GM12873 (cell line): Measurements from ENCODE around the gene NELFA.

Source experiments
- TF ChIP-seq, protein P1 (sequence below): IDR thresholded peaks from 2 replicates; pipeline ENCODE4 v1.5.1; 2012; ENCODE audit warnings: low read depth, mild to moderate bottlenecking, moderate library complexity, low read length, control low read depth; ENCODE audit not compliant: insufficient read depth; ENCODE audit errors: missing control alignments

NELFA gene

DNA sequence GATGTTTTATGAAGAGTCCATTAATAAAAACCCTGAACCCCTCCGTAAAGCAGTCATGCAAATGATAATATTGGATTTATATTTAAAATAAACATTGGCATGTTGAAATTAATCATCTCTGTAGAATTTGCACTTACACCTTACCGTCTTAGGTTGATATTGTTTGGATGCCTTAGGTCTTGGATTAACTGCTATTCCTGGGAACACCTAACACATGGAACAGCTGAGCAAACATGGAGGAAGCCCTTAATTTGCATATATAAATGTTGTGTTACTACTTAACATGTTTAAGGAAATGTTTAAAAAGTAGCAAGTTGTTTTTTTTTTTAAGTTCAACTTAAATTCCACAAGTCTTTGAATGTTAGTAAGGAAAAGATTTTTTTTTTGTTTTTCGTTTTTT, 75.1 kb downstream of the NELFA start:
- TF ChIP-seq, protein P1, sequence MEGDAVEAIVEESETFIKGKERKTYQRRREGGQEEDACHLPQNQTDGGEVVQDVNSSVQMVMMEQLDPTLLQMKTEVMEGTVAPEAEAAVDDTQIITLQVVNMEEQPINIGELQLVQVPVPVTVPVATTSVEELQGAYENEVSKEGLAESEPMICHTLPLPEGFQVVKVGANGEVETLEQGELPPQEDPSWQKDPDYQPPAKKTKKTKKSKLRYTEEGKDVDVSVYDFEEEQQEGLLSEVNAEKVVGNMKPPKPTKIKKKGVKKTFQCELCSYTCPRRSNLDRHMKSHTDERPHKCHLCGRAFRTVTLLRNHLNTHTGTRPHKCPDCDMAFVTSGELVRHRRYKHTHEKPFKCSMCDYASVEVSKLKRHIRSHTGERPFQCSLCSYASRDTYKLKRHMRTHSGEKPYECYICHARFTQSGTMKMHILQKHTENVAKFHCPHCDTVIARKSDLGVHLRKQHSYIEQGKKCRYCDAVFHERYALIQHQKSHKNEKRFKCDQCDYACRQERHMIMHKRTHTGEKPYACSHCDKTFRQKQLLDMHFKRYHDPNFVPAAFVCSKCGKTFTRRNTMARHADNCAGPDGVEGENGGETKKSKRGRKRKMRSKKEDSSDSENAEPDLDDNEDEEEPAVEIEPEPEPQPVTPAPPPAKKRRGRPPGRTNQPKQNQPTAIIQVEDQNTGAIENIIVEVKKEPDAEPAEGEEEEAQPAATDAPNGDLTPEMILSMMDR, result no peak

DNA sequence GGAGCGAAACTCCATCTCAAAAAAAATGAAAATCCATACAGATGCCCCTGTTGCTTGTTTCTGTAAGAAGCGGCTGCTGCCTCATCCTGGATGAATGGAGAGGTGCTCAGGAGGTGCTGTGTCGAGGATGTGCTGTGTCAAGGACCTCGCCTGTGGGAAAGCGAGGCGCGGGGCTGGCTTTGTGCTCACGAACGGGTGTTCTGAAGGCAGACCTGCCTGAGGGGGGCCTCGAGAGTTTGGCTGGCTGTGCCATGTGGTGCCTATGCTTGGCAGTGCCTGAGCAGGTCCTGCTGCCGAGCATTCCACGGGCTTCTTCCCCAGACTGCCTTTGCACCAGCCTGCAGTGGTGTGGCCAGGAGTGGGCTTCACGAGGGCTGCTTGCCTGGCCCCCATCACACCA, 76.0 kb downstream of the NELFA start:
- TF ChIP-seq, protein P1, result no peak
